HepG2 (cell line): Measurements from ENCODE around the gene CPN1. TPM values are rescaled to one million over a fixed set of nuclear protein-coding genes. Genes with fewer than 3 reads are reported as not detected.

Source experiments
- ARHGAP35 ChIP-seq: sonication (generic); formaldehyde crosslinking; IDR thresholded peaks from 2 replicates; pipeline ENCODE4 v1.9.0; 2022; ENCODE audit warnings: mild to moderate bottlenecking, inconsistent platforms, moderate library complexity, missing genetic modification reagents, borderline replicate concordance
- CREM ChIP-seq, 2 experiments: sonication (generic) in 1 of 2; formaldehyde crosslinking in 1 of 2; IDR thresholded peaks; 2 replicates each; pipeline versions ENCODE4 v1.4.0 to v1.6.1; 2016 to 2020; ENCODE audit warnings: antibody characterized with exemption in 1 of 2, mild to moderate bottlenecking in 1 of 2, missing genetic modification reagents in 1 of 2
- ELF3 ChIP-seq: IDR thresholded peaks from 2 replicates; pipeline ENCODE4 v1.6.1; 2016; ENCODE audit warnings: missing genetic modification reagents, missing compliant biosample characterization
- FOXA1 ChIP-seq, 2 experiments: fragments of 450-650 bp in 1 of 2; sonication (generic) in 1 of 2; formaldehyde crosslinking in 1 of 2; IDR thresholded peaks; 2 replicates each; pipeline versions ENCODE4 v1.4.0 to v1.6.1; 2016 to 2020; ENCODE audit warnings: missing genetic modification reagents in 1 of 2
- FOXK2 ChIP-seq: fragments of 450-650 bp; IDR thresholded peaks from 2 replicates; pipeline ENCODE4 v1.6.1; 2016
- FOXP1 ChIP-seq, 2 experiments: fragments of 450-650 bp in 1 of 2; IDR thresholded peaks; 2 replicates each; pipeline ENCODE4 v1.6.1; 2017 to 2018; ENCODE audit warnings: antibody characterized with exemption in 1 of 2
- HDAC2 ChIP-seq: sonication (generic); formaldehyde crosslinking; IDR thresholded peaks from 2 replicates; pipeline ENCODE4 v1.4.0; 2020; ENCODE audit warnings: missing genetic modification reagents
- MED1 ChIP-seq: sonication (generic); formaldehyde crosslinking; IDR thresholded peaks from 2 replicates; pipeline ENCODE4 v1.4.0; 2020; ENCODE audit warnings: missing genetic modification reagents
- RARA ChIP-seq: IDR thresholded peaks from 2 replicates; pipeline ENCODE4 v1.6.1; 2016; ENCODE audit warnings: missing genetic modification reagents, missing compliant biosample characterization
- SOX5 ChIP-seq: IDR thresholded peaks from 2 replicates; pipeline ENCODE4 v1.6.1; 2016; ENCODE audit warnings: borderline replicate concordance
- TEAD3 ChIP-seq: optimal IDR thresholded peaks from 2 replicates; pipeline ENCODE3; 2016; ENCODE audit warnings: borderline replicate concordance
- ZEB1 ChIP-seq: IDR thresholded peaks from 2 replicates; pipeline ENCODE4 v1.6.1; 2012; ENCODE audit warnings: mild to moderate bottlenecking, low read depth, inconsistent platforms; ENCODE audit not compliant: insufficient replicate concordance
- polyA plus RNA-seq, 8 experiments: library from polyadenylated mRNA; depleted of rRNA in 3 of 8; stranded (reverse) in 7 of 8; unstranded in 1 of 8; fragments of >200 nt; fragmentation: Illumina TruSeq in 4 of 8; extraction: Trizol in 4 of 8; gene quantifications; 2 replicates each; pipeline versions ENCODE4 v1.2.1 to v1.2.3, GENCODE V29; 2011 to 2016; ENCODE audit warnings: low read depth in 4 of 8, missing spikeins in 1 of 8, mixed read lengths in 1 of 8; ENCODE audit not compliant: insufficient read depth in 1 of 8
- total RNA-seq, 5 experiments: library from RNA; depleted of rRNA; stranded (reverse); fragments of >200 nt; fragmentation: Illumina TruSeq; extraction: Trizol; gene quantifications; 2 replicates each; pipeline ENCODE4 v1.2.3, GENCODE V29; 2016; ENCODE audit warnings: low read depth in 1 of 5
- TF ChIP-seq, protein P1 (sequence below): sonication (generic); formaldehyde crosslinking; conservative IDR thresholded peaks from 2 replicates; pipeline ENCODE4 v1.4.0; 2020; ENCODE audit warnings: mild to moderate bottlenecking, missing genetic modification reagents, moderate library complexity
- TF ChIP-seq, protein P2 (sequence below), 2 experiments: IDR thresholded peaks; 2 replicates each; pipeline ENCODE4 v1.6.1; 2011 to 2012; ENCODE audit warnings: low read length in 2 of 2, borderline replicate concordance in 1 of 2, low read depth in 1 of 2, mild to moderate bottlenecking in 1 of 2, moderate library complexity in 1 of 2
- TF ChIP-seq, protein P3 (sequence below): sonication (generic); formaldehyde crosslinking; IDR thresholded peaks from 2 replicates; pipeline ENCODE4 v1.5.1; 2020; ENCODE audit warnings: missing genetic modification reagents, mild to moderate bottlenecking, borderline replicate concordance
- TF ChIP-seq, protein P4 (sequence below): IDR thresholded peaks from 2 replicates; pipeline ENCODE4 v1.4.0; 2020; ENCODE audit warnings: mild to moderate bottlenecking, missing genetic modification reagents

Gene CPN1
- total and polyA plus RNA-seq, 2 of the 13 experiments (the other 11 are each of a cell fraction or from before 2014, with no cell fraction given) = 17.3 to 35.1 TPM

DNA sequence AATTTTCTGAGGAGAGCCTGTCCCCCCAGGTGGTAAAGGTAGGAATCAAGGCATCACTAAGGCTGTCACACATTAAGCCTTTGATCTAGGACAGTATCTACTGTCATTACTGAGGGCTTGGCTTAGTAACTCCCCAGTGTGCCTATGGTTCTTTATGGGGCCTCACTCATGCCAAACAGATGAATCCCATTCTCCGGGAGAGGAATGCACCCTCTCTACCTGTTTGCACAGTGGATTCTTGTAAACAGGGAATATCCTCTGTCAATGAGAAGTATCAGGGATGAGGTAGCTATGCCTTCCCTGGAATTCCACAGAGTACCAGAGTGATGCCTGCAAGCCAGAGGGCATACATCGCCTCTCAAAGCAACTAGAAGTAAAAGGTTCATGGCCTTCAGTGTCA, 3.9 kb upstream of the CPN1 start (continued):
- TF ChIP-seq, protein P1, sequence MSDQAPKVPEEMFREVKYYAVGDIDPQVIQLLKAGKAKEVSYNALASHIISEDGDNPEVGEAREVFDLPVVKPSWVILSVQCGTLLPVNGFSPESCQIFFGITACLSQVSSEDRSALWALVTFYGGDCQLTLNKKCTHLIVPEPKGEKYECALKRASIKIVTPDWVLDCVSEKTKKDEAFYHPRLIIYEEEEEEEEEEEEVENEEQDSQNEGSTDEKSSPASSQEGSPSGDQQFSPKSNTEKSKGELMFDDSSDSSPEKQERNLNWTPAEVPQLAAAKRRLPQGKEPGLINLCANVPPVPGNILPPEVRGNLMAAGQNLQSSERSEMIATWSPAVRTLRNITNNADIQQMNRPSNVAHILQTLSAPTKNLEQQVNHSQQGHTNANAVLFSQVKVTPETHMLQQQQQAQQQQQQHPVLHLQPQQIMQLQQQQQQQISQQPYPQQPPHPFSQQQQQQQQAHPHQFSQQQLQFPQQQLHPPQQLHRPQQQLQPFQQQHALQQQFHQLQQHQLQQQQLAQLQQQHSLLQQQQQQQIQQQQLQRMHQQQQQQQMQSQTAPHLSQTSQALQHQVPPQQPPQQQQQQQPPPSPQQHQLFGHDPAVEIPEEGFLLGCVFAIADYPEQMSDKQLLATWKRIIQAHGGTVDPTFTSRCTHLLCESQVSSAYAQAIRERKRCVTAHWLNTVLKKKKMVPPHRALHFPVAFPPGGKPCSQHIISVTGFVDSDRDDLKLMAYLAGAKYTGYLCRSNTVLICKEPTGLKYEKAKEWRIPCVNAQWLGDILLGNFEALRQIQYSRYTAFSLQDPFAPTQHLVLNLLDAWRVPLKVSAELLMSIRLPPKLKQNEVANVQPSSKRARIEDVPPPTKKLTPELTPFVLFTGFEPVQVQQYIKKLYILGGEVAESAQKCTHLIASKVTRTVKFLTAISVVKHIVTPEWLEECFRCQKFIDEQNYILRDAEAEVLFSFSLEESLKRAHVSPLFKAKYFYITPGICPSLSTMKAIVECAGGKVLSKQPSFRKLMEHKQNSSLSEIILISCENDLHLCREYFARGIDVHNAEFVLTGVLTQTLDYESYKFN (CRISPR knock-in tag) = peak; percentile 47
- TF ChIP-seq FOXK2 = 0 out of 2 replicates have a peak, but pooled peaks have one; percentile 32
- peak; percentile 48; the same call in 1 of the 2 replicates for TF ChIP-seq SOX5
- TF ChIP-seq TEAD3 (CRISPR knock-in tag) = peak; percentile 96
- TF ChIP-seq, protein P2, sequence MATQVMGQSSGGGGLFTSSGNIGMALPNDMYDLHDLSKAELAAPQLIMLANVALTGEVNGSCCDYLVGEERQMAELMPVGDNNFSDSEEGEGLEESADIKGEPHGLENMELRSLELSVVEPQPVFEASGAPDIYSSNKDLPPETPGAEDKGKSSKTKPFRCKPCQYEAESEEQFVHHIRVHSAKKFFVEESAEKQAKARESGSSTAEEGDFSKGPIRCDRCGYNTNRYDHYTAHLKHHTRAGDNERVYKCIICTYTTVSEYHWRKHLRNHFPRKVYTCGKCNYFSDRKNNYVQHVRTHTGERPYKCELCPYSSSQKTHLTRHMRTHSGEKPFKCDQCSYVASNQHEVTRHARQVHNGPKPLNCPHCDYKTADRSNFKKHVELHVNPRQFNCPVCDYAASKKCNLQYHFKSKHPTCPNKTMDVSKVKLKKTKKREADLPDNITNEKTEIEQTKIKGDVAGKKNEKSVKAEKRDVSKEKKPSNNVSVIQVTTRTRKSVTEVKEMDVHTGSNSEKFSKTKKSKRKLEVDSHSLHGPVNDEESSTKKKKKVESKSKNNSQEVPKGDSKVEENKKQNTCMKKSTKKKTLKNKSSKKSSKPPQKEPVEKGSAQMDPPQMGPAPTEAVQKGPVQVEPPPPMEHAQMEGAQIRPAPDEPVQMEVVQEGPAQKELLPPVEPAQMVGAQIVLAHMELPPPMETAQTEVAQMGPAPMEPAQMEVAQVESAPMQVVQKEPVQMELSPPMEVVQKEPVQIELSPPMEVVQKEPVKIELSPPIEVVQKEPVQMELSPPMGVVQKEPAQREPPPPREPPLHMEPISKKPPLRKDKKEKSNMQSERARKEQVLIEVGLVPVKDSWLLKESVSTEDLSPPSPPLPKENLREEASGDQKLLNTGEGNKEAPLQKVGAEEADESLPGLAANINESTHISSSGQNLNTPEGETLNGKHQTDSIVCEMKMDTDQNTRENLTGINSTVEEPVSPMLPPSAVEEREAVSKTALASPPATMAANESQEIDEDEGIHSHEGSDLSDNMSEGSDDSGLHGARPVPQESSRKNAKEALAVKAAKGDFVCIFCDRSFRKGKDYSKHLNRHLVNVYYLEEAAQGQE (IDR thresholded peaks at IDR 0.05; ENCODE audit: borderline replicate concordance in 1 of 2, low read depth in 1 of 2, low read length in 2 of 2) = peak in 1 of 2 experiments; percentile 60; a peak in 1 of 4 replicates
- peak; percentile 46; the same call in 1 of the 2 replicates for TF ChIP-seq HDAC2 (CRISPR knock-in tag)
- peak; percentile 20; the same call in 1 of the 2 replicates for TF ChIP-seq CREM (IDR thresholded peaks at IDR 0.05)
- TF ChIP-seq CREM (CRISPR knock-in tag; IDR thresholded peaks at IDR 0.05) = no peak
- TF ChIP-seq, protein P3, sequence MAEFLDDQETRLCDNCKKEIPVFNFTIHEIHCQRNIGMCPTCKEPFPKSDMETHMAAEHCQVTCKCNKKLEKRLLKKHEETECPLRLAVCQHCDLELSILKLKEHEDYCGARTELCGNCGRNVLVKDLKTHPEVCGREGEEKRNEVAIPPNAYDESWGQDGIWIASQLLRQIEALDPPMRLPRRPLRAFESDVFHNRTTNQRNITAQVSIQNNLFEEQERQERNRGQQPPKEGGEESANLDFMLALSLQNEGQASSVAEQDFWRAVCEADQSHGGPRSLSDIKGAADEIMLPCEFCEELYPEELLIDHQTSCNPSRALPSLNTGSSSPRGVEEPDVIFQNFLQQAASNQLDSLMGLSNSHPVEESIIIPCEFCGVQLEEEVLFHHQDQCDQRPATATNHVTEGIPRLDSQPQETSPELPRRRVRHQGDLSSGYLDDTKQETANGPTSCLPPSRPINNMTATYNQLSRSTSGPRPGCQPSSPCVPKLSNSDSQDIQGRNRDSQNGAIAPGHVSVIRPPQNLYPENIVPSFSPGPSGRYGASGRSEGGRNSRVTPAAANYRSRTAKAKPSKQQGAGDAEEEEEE (CRISPR knock-in tag) = no peak
- TF ChIP-seq ARHGAP35 (CRISPR knock-in tag) = no peak
- TF ChIP-seq FOXP1 (IDR thresholded peaks at IDR 0.05) = 0 out of 2 replicates have a peak, but pooled peaks have one; percentile 27
- TF ChIP-seq FOXP1 (CRISPR knock-in tag; IDR thresholded peaks at IDR 0.05) = peak; percentile 76
- TF ChIP-seq ZEB1 = peak; percentile 53
- TF ChIP-seq ELF3 (CRISPR knock-in tag) = 0 out of 2 replicates have a peak, but pooled peaks have one; percentile 27
- TF ChIP-seq, protein P4, sequence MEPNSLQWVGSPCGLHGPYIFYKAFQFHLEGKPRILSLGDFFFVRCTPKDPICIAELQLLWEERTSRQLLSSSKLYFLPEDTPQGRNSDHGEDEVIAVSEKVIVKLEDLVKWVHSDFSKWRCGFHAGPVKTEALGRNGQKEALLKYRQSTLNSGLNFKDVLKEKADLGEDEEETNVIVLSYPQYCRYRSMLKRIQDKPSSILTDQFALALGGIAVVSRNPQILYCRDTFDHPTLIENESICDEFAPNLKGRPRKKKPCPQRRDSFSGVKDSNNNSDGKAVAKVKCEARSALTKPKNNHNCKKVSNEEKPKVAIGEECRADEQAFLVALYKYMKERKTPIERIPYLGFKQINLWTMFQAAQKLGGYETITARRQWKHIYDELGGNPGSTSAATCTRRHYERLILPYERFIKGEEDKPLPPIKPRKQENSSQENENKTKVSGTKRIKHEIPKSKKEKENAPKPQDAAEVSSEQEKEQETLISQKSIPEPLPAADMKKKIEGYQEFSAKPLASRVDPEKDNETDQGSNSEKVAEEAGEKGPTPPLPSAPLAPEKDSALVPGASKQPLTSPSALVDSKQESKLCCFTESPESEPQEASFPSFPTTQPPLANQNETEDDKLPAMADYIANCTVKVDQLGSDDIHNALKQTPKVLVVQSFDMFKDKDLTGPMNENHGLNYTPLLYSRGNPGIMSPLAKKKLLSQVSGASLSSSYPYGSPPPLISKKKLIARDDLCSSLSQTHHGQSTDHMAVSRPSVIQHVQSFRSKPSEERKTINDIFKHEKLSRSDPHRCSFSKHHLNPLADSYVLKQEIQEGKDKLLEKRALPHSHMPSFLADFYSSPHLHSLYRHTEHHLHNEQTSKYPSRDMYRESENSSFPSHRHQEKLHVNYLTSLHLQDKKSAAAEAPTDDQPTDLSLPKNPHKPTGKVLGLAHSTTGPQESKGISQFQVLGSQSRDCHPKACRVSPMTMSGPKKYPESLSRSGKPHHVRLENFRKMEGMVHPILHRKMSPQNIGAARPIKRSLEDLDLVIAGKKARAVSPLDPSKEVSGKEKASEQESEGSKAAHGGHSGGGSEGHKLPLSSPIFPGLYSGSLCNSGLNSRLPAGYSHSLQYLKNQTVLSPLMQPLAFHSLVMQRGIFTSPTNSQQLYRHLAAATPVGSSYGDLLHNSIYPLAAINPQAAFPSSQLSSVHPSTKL = peak; percentile 81
- TF ChIP-seq MED1 (CRISPR knock-in tag) = 0 out of 2 replicates have a peak, but pooled peaks have one; percentile 18
- TF ChIP-seq FOXA1 (IDR thresholded peaks at IDR 0.05) = peak; percentile 89
- TF ChIP-seq FOXA1 (CRISPR knock-in tag; IDR thresholded peaks at IDR 0.05) = peak; percentile 94
- 0 out of 2 replicates have a peak, but pooled peaks have one; percentile 29 for TF ChIP-seq RARA (CRISPR knock-in tag)
